Measurements from ENCODE around the gene KASH5.

Gene KASH5

DNA sequence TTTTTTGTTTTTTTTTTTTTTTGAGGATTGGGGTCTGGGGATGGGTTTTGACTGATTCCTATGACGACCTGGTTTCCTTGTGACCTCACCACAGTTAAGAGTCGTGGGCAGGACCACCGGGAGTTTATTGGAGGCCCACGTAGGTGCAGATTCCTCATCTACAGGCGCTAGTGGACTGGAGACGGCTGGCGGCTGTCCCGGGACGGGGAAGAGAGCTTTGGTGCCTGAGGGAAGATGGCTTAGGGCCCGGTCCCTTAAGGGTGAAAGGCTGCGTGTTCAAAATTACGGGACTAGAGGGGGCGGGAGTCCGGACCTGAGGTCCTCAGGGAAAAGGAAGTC is 25.2 kb upstream of the KASH5 start:
- Histone ChIP-seq H3K79me2 (ENCODE audit: insufficient read depth, low read length) (no peaks in the 10 kb centered on the region), H3K9ac (ENCODE audit: low read length) (no peak overlapping the region), H3K9me3 (ENCODE audit: low read length) (no peaks in the 10 kb centered on the region), H3F3A (ENCODE audit: insufficient read depth, low read length) (no peaks in the 10 kb centered on the region), H3K27me3 (ENCODE audit: insufficient read depth, low read length) (peaks cover 18% of the 10 kb centered on the region; the same call in 1 of the 2 replicates), H3K4me3 (ENCODE audit: low read depth, low read length, poor library complexity, severe bottlenecking) (no peak overlapping the region), H3K27ac (ENCODE audit: low read depth, low read length, poor library complexity, severe bottlenecking) (no peak overlapping the region), H3K4me1 (ENCODE audit: insufficient read depth, low read length, severe bottlenecking) (peaks cover 38% of the 10 kb centered on the region), H3K36me3 (ENCODE audit: insufficient read depth, low read length) (no peaks in the 10 kb centered on the region), H2AFZ (ENCODE audit: low read length) (no peak overlapping the region), H4K20me1 (ENCODE audit: insufficient read depth, low read length) (no peaks in the 10 kb centered on the region), H3K4me2 (ENCODE audit: low read length) (peak overlapping the region; percentile 47; the same call in 1 of the 2 replicates), H3K9me2 (ENCODE audit: low read depth, low read length) (no peaks in the 10 kb centered on the region)
- TF ChIP-seq EZH2 (IDR thresholded peaks at IDR 0.05; ENCODE audit: borderline replicate concordance, low read length) (no peak), CTCF (IDR thresholded peaks at IDR 0.05; ENCODE audit: low read length) (no peak)

- Histone ChIP-seq H3K4me1 (ENCODE audit: insufficient read depth, low read length, severe bottlenecking) (peaks cover 38% of the 10 kb centered on the region), H3K36me3 (ENCODE audit: insufficient read depth, low read length) (no peaks in the 10 kb centered on the region), H2AFZ (ENCODE audit: low read length) (no peak within 1 kb of the TSS), H3K9me2 (ENCODE audit: low read depth, low read length) (no peaks in the 10 kb centered on the region), H3K27me3 (ENCODE audit: insufficient read depth, low read length) (peaks cover 18% of the 10 kb centered on the region; the same call in 1 of the 2 replicates), H3K27ac (ENCODE audit: low read depth, low read length, poor library complexity, severe bottlenecking) (no peak within 1 kb of the TSS), H3K4me3 (ENCODE audit: low read depth, low read length, poor library complexity, severe bottlenecking) (peak within 1 kb of the TSS; percentile 34), H3K79me2 (ENCODE audit: insufficient read depth, low read length) (no peaks in the 10 kb centered on the region), H3F3A (ENCODE audit: insufficient read depth, low read length) (no peaks in the 10 kb centered on the region), H3K4me2 (ENCODE audit: low read length) (peak within 1 kb of the TSS; percentile 47), H3K9me3 (ENCODE audit: low read length) (no peaks in the 10 kb centered on the region), H4K20me1 (ENCODE audit: insufficient read depth, low read length) (no peaks in the 10 kb centered on the region), H3K9ac (ENCODE audit: low read length) (no peak within 1 kb of the TSS)
- TF ChIP-seq EZH2 (IDR thresholded peaks at IDR 0.05; ENCODE audit: borderline replicate concordance, low read length) (no peak), CTCF (IDR thresholded peaks at IDR 0.05; ENCODE audit: low read length) (no peak)
These were observed 24.6 kb upstream of the KASH5 start, which contains the start of gene DKKL1 for GRCh38 chr19:49363268-49364082. Gene DKKL1 (plus strand): TSS chr19:49363877. CDS start chr19:49363999, 122 bp downstream.

DNA sequence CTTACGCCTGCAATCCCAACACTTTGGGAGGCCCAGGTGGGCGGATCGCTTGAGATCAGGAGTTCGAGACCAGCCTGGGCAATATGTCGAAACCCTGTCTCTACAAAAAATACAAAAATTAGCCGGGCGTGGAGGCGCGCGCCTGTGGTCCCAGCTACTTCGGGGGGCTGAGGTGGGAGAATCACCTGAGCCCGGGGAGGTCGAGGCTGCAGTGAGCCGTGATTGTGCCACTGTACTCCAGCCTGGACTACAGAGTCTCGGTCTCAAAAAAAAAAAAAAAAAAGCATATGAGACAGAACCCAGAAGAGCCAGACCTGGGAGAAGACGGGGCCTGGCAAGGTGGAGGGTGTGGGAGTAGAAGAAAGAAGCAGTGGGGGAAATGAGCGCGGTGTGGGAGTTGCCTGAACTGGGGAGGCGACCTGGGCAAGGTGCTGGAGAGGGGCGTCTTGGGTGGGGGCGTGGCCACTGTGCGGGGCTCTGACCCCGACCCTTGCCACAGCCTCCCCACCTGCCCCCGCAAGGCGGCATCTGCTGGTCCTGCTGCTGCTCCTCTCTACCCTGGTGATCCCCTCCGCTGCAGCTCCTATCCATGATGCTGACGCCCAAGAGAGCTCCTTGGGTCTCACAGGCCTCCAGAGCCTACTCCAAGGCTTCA is 23.8 kb upstream of the KASH5 start:
- Histone ChIP-seq H3K36me3 (ENCODE audit: insufficient read depth, low read length) (no peaks in the 10 kb centered on the region; the same call in 1 of the 2 replicates), H3K4me1 (ENCODE audit: insufficient read depth, low read length, severe bottlenecking) (peaks cover 38% of the 10 kb centered on the region), H4K20me1 (ENCODE audit: insufficient read depth, low read length) (no peaks in the 10 kb centered on the region), H3K27ac (ENCODE audit: low read depth, low read length, poor library complexity, severe bottlenecking) (no peak overlapping the region), H3K9ac (ENCODE audit: low read length) (no peak overlapping the region), H3F3A (ENCODE audit: insufficient read depth, low read length) (no peaks in the 10 kb centered on the region), H3K4me2 (ENCODE audit: low read length) (peak overlapping the region; percentile 47), H3K27me3 (ENCODE audit: insufficient read depth, low read length) (peaks cover 18% of the 10 kb centered on the region; the same call in 1 of the 2 replicates), H3K79me2 (ENCODE audit: insufficient read depth, low read length) (no peaks in the 10 kb centered on the region), H2AFZ (ENCODE audit: low read length) (no peak overlapping the region), H3K9me2 (ENCODE audit: low read depth, low read length) (no peaks in the 10 kb centered on the region), H3K4me3 (ENCODE audit: low read depth, low read length, poor library complexity, severe bottlenecking) (peak overlapping the region; percentile 34), H3K9me3 (ENCODE audit: low read length) (peaks cover 6% of the 10 kb centered on the region; the same call in 1 of the 2 replicates)
- TF ChIP-seq EZH2 (IDR thresholded peaks at IDR 0.05; ENCODE audit: borderline replicate concordance, low read length) (no peak), CTCF (IDR thresholded peaks at IDR 0.05; ENCODE audit: low read length) (no peak)
